Prostate gland (tissue), 2 donors: Measurements from ENCODE around the gene HOXA5. TPM values are rescaled to one million over a fixed set of nuclear protein-coding genes. Genes with fewer than 3 reads are reported as not detected.

Experiments
- DNase-seq: peaks from one replicate; pipeline ENCODE4 v3.0.0-alpha.2; 2019; ENCODE audit warnings: low spot score
- H3K27ac ChIP-seq, 2 donors: fragments of 200-600 bp; sonication (generic); 2 replicates each; pipeline ENCODE4 v1.5.1; 2017 to 2019
- H3K27me3 ChIP-seq: fragments of 200-600 bp; sonication (generic); replicated peaks from 2 replicates; pipeline ENCODE4 v1.5.1; 2019; ENCODE audit not compliant: insufficient read depth
- H3K36me3 ChIP-seq, 2 donors: fragments of 200-600 bp; sonication (generic); 1 replicate in 1 of 2; 2 replicates in 1 of 2; pipeline versions ENCODE4 v1.5.1 to v1.8.1; 2017 to 2019
- H3K4me1 ChIP-seq: fragments of 200-600 bp; sonication (generic); replicated peaks from 2 replicates; pipeline ENCODE4 v1.5.1; 2019
- H3K4me3 ChIP-seq, 2 donors: fragments of 200-600 bp; sonication (generic); 2 replicates each; pipeline ENCODE4 v1.5.1; 2017 to 2019
- H3K9me3 ChIP-seq: fragments of 200-600 bp; sonication (generic); 2 replicates; pipeline ENCODE4 v1.5.1; 2017
- POLR2A ChIP-seq: fragments of 450-650 bp; IDR thresholded peaks from one replicate; pipeline ENCODE4 v1.6.1; 2016; ENCODE audit warnings: antibody characterized with exemption, mild to moderate bottlenecking
- POLR2AphosphoS5 ChIP-seq: sonication (generic); formaldehyde crosslinking; IDR thresholded peaks from one replicate; pipeline ENCODE4 v1.6.1; 2017; ENCODE audit warnings: antibody characterized with exemption
- WGBS: methylation state at CpG from one replicate; pipeline ENCODE4 v1.1.5; 2018; 5-methylcytosine and 5-hydroxymethylcytosine counted together
- intact Hi-C: fragments of 100-400 bp; cut with DNase I; formaldehyde crosslinking; loops from one replicate; pipeline ENCODE4 v1.14.2; 2022
- total RNA-seq, 2 donors: library from RNA; depleted of rRNA; stranded (reverse); fragments of >200 nt; gene quantifications; one replicate each; pipeline ENCODE4 v1.1.0, GENCODE V29; 2016
- TF ChIP-seq, protein P1 (sequence below), 4 experiments: fragments of 200-600 bp in 2 of 4; fragments of 450-650 bp in 2 of 4; sonication (generic) in 2 of 4; IDR thresholded peaks; 1 replicate in 3 of 4; 2 replicates in 1 of 4; pipeline ENCODE4 v1.5.1; 2016 to 2019; ENCODE audit warnings: antibody characterized with exemption in 4 of 4, mild to moderate bottlenecking in 2 of 4, moderate library complexity in 2 of 4

HOXA5 gene
- total RNA-seq, 2 donors from 2014 or later = 3.7 to 12.9 TPM

DNA sequence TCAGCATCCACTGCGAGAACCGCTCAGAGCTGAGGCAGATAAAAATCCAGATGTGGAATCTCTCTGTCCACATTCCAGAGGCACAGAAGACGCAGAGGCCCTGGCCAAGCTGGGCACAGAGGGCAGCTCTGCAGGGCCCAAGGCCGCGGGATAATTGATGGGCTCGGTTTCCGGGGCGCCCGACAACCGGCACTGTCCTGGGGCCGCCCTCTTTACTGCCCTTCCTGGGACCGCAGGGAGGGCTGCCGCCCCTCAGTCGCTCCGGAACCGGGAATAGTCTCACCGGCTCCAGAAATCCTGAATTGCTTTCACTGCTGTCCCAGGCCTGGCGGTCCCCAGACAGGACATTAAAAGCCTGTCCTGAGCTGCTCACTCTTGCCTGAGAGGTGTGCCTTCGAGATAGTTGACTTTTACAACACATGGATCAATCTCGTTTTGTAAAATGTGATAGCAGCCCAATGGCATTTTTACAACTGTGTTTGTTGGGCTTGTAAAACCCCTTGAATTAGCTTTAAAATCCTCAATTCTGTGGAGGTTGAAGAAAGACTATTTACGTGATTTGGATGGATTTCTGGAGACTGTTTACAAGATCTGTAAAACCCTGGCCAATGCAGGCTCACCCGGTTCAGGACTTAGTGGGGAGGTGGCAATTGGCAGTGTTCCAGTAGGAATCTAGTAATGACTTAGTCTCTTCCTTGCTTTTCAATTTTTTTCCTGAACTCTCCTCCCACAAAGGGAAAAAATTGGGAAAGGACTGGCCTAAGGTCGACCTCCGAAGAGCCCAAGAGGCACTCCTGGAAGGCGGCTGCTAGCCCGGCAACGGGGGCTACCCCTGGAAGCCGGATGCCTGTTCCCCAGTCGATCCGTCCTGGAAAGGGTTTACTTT lies 5.5 kb upstream of the HOXA5 start:
- whole genome bisulfite sequencing = 26% methylated on average over 30 of the region's 30 CpGs
- intact Hi-C loops = no loop called here
- no peaks in the 10 kb centered on the region for H3K27me3 ChIP-seq
- DNase-seq = no peak
- H3K4me3 ChIP-seq = peak overlapping the region; percentile 35 to 39
- H3K9me3 ChIP-seq = no peaks in the 10 kb centered on the region
- H3K4me1 ChIP-seq = peaks cover 4% of the 10 kb centered on the region
- no peaks in the 10 kb centered on the region for H3K36me3 ChIP-seq
- peak overlapping the region; percentile 85 to 87 for H3K27ac ChIP-seq
- TF ChIP-seq POLR2AphosphoS5 = peak; percentile 72
- TF ChIP-seq, protein P1, sequence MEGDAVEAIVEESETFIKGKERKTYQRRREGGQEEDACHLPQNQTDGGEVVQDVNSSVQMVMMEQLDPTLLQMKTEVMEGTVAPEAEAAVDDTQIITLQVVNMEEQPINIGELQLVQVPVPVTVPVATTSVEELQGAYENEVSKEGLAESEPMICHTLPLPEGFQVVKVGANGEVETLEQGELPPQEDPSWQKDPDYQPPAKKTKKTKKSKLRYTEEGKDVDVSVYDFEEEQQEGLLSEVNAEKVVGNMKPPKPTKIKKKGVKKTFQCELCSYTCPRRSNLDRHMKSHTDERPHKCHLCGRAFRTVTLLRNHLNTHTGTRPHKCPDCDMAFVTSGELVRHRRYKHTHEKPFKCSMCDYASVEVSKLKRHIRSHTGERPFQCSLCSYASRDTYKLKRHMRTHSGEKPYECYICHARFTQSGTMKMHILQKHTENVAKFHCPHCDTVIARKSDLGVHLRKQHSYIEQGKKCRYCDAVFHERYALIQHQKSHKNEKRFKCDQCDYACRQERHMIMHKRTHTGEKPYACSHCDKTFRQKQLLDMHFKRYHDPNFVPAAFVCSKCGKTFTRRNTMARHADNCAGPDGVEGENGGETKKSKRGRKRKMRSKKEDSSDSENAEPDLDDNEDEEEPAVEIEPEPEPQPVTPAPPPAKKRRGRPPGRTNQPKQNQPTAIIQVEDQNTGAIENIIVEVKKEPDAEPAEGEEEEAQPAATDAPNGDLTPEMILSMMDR (IDR thresholded peaks at IDR 0.05) = no peak
- TF ChIP-seq POLR2A = no peak

DNA sequence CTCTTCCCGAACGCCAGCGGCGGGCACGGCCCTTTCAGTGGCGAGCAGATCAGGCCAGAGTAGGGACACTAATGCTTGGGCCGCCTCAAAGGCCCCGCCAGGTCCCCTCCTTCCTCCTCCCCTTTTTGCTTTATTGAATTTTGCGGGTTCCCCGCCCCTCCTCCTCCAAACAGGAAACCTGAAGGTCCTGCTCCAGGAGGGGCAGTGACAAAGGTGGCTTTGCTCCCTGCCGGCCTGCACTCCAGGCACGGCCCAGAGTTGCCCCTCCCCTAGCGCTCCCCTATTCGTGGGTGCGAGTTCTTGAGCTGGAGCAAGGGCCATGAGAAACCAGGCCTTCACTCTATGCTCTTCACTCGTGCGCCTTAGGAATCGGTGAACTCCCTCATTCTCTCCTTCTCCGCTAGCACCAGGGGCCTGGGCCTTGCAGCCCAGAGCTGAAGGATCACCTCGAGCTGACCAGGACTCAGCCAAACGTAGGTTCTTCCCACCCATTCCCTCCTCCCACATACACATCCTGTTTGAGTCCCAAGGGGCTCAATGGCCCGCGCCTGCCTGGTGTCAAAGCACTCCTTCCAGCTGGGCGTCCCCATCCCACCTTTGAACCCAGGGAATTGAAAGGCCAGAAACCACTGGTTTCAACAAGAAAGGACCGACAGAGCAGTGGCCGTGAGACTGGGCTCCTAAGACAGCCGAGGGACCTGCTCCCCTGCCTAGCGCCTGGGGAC lies 4.7 kb upstream of the HOXA5 start:
- peak overlapping the region; percentile 35 to 38 for H3K4me3 ChIP-seq
- intact Hi-C loops = no loop called here
- H3K9me3 ChIP-seq = no peaks in the 10 kb centered on the region
- no peaks in the 10 kb centered on the region for H3K27me3 ChIP-seq
- TF ChIP-seq POLR2AphosphoS5 (peak; percentile 0), POLR2A (no peak)
- TF ChIP-seq, protein P1 (IDR thresholded peaks at IDR 0.05) = no peak
- 28% methylated on average over 28 of the region's 28 CpGs for WGBS
- no peaks in the 10 kb centered on the region for H3K36me3 ChIP-seq
- DNase-seq = no peak
- H3K27ac ChIP-seq = peak overlapping the region; percentile 85 to 87
- H3K4me1 ChIP-seq = peaks cover 4% of the 10 kb centered on the region

DNA sequence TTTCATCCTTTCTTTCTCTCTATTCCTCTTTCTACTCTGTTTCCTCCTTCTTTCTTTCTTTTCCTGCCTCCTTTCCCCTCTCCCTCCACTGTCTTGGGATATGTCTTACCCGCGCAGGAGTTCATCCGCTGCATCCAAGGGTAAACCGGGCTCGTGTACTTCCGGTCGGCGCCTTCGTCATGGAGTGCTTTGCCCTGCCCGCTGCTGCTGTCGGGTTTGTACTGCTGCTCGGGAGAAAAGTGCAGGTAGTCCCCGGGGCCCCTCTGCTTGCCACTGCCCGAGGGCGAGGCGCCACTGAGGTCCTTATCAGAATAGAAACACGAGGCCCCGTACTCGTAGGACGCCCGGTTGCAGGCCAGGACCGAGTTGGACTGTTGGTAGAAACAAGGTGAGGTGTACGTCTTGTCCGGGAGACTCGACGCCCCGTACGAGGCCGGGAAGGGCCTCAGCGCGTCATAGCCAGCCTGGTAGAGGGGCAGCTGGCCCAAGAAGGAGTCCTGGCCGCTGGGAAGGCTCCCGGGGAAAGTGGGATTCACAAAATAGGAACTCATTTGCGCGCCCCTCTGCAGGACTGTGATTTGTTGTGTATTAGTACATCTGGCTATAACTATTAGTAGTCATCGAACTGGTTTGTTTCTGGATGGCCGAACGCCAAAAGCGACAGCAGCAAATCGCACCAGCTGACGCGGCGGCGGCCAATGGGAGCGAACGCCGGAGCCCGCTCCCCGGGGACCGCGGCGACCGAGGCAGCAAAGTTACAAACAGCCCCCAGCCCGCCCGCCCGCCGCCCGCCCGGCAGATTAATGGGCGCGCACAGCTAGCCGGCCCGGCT lies 3.9 kb upstream of the HOXA5 start, which contains the start of gene HOXA6:
Gene HOXA6 (minus strand): TSS at position 576 of the 832 bp plus-strand sequence. CDS start 25 bp downstream, at position 551.
- intact Hi-C loops = no loop called here
- Histone ChIP-seq H3K36me3 (no peaks in the 10 kb centered on the region), H3K9me3 (no peaks in the 10 kb centered on the region), H3K4me3 (peak within 1 kb of the TSS; percentile 35 to 38), H3K4me1 (peaks cover 4% of the 10 kb centered on the region), H3K27me3 (no peaks in the 10 kb centered on the region), H3K27ac (peak within 1 kb of the TSS; percentile 85 to 87)
- WGBS = 48% methylated on average over 55 of the region's 63 CpGs
- peak; percentile 77 for DNase-seq
- no peak for TF ChIP-seq POLR2AphosphoS5
- TF ChIP-seq, protein P1 (IDR thresholded peaks at IDR 0.05) = no peak
- no peak for TF ChIP-seq POLR2A

DNA sequence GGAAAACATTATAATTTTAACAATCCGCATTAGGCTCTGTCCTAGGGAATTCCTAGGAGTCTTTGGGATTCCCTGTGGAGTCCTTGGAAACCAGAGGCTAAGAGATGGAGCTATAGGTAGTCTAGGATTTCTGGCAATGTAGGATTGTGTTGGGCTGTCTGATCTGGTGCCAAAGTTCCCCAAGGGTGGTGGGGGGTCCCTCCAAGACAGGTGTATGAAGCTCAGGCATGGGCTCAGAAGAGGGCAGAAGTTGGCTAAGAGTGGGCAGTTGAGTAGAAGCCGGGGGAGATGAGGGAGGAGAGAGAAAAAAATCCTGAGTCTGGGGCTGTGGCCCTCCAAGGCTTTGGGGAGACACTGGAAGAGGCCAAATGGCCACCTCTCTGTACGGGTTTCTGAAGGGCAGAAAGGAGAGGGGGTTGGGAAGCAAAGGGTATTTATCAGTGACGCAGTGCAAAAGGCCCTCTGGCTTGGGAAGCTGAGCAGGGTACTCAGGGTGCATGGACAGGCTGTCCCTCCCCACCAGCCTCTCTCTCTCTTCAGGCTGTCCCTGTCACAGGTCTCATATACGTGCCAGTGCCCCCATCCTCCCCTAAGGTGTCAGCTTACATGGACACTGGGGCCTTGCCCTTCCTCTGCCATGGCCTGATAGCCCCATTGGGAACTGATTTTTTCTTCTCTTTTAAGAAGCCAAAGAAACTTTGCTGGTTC lies 3.2 kb upstream of the HOXA5 start:
- DNase-seq = no peak
- peaks cover 4% of the 10 kb centered on the region for H3K4me1 ChIP-seq
- no peaks in the 10 kb centered on the region for H3K9me3 ChIP-seq
- H3K27ac ChIP-seq = peak overlapping the region; percentile 85 to 87
- TF ChIP-seq POLR2AphosphoS5 = no peak
- TF ChIP-seq POLR2A = no peak
- TF ChIP-seq, protein P1 (IDR thresholded peaks at IDR 0.05) = no peak
- H3K27me3 ChIP-seq = no peaks in the 10 kb centered on the region
- intact Hi-C loops = no loop called here
- 78% methylated on average over 5 of the region's 5 CpGs for whole genome bisulfite sequencing
- no peaks in the 10 kb centered on the region for H3K36me3 ChIP-seq
- peak overlapping the region in 1 of 2 donors; percentile 38 for H3K4me3 ChIP-seq
